Upper lobe of left lung (tissue), 4 donors: ENCODE results near the gene CCDC92.

ENCODE experiments used
- EP300 ChIP-seq, 4 donors: sonication (generic); formaldehyde crosslinking; IDR thresholded peaks; one replicate each; pipeline ENCODE4 v1.5.1; 2017; ENCODE audit warnings: antibody characterized with exemption in 4 of 4, control low read depth in 2 of 4
- POLR2A ChIP-seq, 4 donors: fragments of 450-650 bp; IDR thresholded peaks; one replicate each; pipeline ENCODE4 v1.5.1; 2016 to 2017; ENCODE audit warnings: antibody characterized with exemption in 4 of 4, mild to moderate bottlenecking in 2 of 4
- POLR2AphosphoS5 ChIP-seq, 2 donors: sonication (generic); formaldehyde crosslinking; IDR thresholded peaks; one replicate each; pipeline ENCODE4 v1.5.1; 2017; ENCODE audit warnings: antibody characterized with exemption in 2 of 2
- TF ChIP-seq, protein P1 (sequence below), 6 experiments: fragments of 450-650 bp in 4 of 6; fragments of 200-600 bp in 2 of 6; sonication (generic) in 2 of 6; IDR thresholded peaks; one replicate each; pipeline ENCODE4 v1.5.1; 2016 to 2019; ENCODE audit warnings: antibody characterized with exemption in 6 of 6

- no peak for TF ChIP-seq POLR2AphosphoS5 (IDR thresholded peaks at IDR 0.05)
- TF ChIP-seq, protein P1, sequence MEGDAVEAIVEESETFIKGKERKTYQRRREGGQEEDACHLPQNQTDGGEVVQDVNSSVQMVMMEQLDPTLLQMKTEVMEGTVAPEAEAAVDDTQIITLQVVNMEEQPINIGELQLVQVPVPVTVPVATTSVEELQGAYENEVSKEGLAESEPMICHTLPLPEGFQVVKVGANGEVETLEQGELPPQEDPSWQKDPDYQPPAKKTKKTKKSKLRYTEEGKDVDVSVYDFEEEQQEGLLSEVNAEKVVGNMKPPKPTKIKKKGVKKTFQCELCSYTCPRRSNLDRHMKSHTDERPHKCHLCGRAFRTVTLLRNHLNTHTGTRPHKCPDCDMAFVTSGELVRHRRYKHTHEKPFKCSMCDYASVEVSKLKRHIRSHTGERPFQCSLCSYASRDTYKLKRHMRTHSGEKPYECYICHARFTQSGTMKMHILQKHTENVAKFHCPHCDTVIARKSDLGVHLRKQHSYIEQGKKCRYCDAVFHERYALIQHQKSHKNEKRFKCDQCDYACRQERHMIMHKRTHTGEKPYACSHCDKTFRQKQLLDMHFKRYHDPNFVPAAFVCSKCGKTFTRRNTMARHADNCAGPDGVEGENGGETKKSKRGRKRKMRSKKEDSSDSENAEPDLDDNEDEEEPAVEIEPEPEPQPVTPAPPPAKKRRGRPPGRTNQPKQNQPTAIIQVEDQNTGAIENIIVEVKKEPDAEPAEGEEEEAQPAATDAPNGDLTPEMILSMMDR (IDR thresholded peaks at IDR 0.05) = no peak
- no peak for TF ChIP-seq POLR2A (IDR thresholded peaks at IDR 0.05)
- TF ChIP-seq EP300 (IDR thresholded peaks at IDR 0.05) = no peak
Observed at GRCh38 chr12:124004233-124004875, 31.7 kb upstream of the CCDC92 start.
